ENCODE measurements around the gene CAT.
"Not testable (repeated sequence)": the region's sequence is repeated elsewhere in the genome, so short reads cannot be mapped to it uniquely, and the experiment has no call there.

Gene CAT

DNA sequence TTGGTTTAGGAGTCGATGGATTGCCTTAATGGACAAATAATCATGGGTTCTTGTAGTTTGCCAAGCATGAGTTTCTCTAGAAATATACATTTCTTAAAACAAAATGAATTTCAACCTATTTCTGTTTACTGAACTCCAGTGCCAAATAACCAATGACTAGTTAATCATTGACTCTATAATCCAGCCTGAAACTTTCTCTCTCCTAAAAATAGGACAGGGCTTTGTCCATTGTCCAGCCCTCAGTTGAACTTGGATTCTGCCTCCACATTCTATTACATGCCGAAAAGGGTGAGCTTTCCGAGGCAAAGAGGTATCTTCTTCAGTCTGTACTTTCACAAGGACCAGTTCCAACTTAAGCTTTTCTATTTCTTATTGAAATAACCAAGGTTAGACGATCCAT lies 23.2 kb upstream of the CAT start:
- no peak overlapping the region for H3K27ac ChIP-seq
- no peak for TF ChIP-seq ZFX (IDR thresholded peaks at IDR 0.05)
- TF ChIP-seq, protein P1, sequence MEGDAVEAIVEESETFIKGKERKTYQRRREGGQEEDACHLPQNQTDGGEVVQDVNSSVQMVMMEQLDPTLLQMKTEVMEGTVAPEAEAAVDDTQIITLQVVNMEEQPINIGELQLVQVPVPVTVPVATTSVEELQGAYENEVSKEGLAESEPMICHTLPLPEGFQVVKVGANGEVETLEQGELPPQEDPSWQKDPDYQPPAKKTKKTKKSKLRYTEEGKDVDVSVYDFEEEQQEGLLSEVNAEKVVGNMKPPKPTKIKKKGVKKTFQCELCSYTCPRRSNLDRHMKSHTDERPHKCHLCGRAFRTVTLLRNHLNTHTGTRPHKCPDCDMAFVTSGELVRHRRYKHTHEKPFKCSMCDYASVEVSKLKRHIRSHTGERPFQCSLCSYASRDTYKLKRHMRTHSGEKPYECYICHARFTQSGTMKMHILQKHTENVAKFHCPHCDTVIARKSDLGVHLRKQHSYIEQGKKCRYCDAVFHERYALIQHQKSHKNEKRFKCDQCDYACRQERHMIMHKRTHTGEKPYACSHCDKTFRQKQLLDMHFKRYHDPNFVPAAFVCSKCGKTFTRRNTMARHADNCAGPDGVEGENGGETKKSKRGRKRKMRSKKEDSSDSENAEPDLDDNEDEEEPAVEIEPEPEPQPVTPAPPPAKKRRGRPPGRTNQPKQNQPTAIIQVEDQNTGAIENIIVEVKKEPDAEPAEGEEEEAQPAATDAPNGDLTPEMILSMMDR (conservative IDR thresholded peaks at IDR 0.05): no peak

- TF ChIP-seq ZFX (IDR thresholded peaks at IDR 0.05): no peak
- TF ChIP-seq, protein P1 (conservative IDR thresholded peaks at IDR 0.05): no peak
- H3K27ac ChIP-seq: no peak overlapping the region
These were observed 22.6 kb upstream of the CAT start for GRCh38 chr11:34416088-34416487.

DNA sequence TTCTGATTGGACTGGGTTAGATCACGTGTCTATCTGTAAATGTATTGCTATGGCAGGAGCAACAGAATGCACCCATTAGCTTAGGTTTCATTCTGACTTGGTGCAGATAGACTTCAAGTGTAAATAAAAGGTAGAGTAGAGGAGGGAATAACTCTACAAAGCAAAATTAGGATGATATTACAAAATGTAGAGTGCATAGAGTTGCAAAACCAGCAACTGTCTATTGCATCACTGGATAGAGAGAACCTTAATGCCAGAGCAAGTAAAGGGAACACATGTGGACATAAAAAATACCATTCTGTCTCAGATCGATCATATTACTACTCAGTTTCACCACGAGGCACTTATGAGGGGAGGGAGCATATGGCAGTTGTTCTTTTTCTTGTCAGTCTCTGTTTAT lies 22.0 kb upstream of the CAT start:
- TF ChIP-seq, protein P1 (conservative IDR thresholded peaks at IDR 0.05): no peak
- TF ChIP-seq ZFX (IDR thresholded peaks at IDR 0.05): no peak
- H3K27ac ChIP-seq: no peak overlapping the region

DNA sequence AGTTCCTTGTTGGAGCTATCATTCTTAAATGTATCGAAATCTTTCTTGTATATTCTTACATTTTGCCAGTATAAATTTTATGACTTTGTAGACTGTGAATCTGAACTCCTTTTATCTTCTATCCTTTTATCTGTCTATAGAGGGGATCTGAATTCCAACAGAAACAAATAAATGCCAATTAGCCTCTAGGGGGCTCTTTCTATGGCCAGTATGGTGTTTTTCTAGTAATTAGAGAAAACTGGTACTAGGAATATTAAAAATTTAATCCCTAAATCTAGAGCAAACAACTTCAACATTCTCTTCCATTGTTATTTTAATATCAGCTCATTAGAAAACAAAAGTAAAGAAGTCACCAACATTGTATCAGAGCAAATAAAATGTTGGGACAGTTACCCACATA lies 21.5 kb upstream of the CAT start:
- H3K27ac ChIP-seq: no peak overlapping the region
- TF ChIP-seq, protein P1 (conservative IDR thresholded peaks at IDR 0.05): no peak
- no peak for TF ChIP-seq ZFX (IDR thresholded peaks at IDR 0.05)

GRCh38 chr11:34419158-34419557 lies 19.6 kb upstream of the CAT start:
- peak overlapping the region; percentile 25; the same call in 1 of the 2 replicates for H3K27ac ChIP-seq
- no peak for TF ChIP-seq ZFX (IDR thresholded peaks at IDR 0.05)
- TF ChIP-seq, protein P1 (conservative IDR thresholded peaks at IDR 0.05): no peak

DNA sequence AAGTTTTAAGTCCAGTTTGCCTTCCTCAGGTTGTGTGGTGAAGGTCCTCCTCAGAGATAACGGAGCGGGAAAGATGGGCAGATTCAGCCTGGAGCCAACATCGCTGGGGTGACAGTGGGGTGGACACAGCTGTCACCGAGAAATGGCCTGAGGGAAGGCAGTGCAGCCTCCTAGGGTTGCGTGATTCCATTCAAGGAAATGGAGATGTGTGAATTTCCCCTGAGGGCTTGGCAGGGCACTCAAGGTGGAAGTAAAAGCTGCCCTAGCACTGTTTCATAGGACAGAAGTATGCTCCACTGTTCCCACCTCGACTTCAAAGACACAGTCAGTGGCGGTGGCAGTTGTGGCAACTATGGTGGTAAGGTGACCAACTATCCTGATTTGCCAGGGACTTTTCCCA lies 15.4 kb upstream of the CAT start:
- TF ChIP-seq ZFX (IDR thresholded peaks at IDR 0.05): no peak
- TF ChIP-seq, protein P1 (conservative IDR thresholded peaks at IDR 0.05): no peak
- H3K27ac ChIP-seq: peak overlapping the region; percentile 40; the same call in 1 of the 2 replicates

GRCh38 chr11:34424826-34425225 lies 13.9 kb upstream of the CAT start:
- not testable (repeated sequence) for H3K27ac ChIP-seq

DNA sequence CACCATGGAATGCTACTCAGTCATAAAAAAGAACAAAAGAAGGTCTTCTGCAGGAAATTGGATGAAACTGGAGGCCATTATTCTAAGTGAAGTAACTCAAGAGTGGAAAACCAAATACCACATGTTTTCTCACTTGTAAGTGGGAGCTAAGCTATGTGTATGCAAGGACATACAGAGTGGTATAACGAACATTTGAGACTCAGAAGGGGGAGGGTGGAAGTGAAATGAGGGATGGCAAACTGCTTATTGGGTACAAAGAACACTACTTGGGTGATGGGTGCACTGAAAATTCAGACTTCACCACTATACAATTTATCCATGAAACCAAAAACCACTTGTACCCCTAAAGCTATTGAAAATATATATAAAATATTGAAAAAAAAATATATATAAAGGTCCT lies 13.4 kb upstream of the CAT start:
- TF ChIP-seq ZFX (IDR thresholded peaks at IDR 0.05): no peak
- TF ChIP-seq, protein P1 (conservative IDR thresholded peaks at IDR 0.05): no peak
- H3K27ac ChIP-seq: no peak overlapping the region
